ENCODE results near the gene PITHD1. TPM values are rescaled to one million over a fixed set of nuclear protein-coding genes. Genes with fewer than 3 reads are reported as not detected.
A peak's percentile ranks its signal among the peaks of the same experiment; 100 is the strongest.

PITHD1 gene
- total RNA-seq, 4 donors from 2014 or later: 64.2 to 105 (median 68.0) TPM

DNA sequence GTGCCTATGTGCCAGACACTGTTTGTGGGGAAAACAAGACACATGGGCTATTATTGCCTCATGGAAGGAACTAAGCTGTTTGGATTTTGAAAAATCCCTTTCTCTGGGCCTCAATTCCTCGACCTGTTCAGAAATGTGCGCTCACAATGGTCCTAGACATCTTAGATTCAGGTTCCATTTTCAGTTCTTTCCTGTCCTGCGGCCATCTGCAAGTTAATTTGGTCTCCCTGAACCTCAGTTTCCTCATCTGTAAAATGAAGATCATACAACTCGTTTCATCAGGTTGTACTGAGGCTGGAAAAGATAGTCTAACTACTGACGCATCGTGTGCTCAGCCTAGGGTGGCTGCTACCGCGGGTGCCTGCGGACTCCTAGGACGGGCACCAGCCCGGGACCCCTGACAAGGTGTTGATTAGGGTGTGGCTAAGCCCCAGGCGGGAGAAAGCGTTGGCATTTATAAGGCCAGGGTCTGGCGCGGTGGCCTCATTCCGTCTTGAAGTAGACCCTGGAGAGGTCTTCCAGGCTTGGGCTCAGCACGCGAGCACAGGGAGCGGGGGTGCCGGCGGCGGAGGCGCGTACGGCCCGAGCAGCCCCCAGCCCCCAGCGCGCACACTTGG, 35.4 kb upstream of the PITHD1 start:
- Histone ChIP-seq H3K4me3 (peak overlapping the region; percentile 53 to 100 (median 74)), H3K27me3 (no peaks in the 10 kb centered on the region), H3K4me1 (peaks cover 0 to 44% (median 9%) of the 10 kb centered on the region in 4 donors), H3K9me3 (no peaks in the 10 kb centered on the region), H3K27ac (peak overlapping the region; percentile 18 to 97 (median 86)), H3K36me3 (no peaks in the 10 kb centered on the region)
- WGBS, 2 donors: 10 to 16% methylated on average over 16 to 28 of the region's 28 CpGs
- DNase-seq (ENCODE audit: low spot score in 2 of 2): no peak
- TF ChIP-seq, protein P1, sequence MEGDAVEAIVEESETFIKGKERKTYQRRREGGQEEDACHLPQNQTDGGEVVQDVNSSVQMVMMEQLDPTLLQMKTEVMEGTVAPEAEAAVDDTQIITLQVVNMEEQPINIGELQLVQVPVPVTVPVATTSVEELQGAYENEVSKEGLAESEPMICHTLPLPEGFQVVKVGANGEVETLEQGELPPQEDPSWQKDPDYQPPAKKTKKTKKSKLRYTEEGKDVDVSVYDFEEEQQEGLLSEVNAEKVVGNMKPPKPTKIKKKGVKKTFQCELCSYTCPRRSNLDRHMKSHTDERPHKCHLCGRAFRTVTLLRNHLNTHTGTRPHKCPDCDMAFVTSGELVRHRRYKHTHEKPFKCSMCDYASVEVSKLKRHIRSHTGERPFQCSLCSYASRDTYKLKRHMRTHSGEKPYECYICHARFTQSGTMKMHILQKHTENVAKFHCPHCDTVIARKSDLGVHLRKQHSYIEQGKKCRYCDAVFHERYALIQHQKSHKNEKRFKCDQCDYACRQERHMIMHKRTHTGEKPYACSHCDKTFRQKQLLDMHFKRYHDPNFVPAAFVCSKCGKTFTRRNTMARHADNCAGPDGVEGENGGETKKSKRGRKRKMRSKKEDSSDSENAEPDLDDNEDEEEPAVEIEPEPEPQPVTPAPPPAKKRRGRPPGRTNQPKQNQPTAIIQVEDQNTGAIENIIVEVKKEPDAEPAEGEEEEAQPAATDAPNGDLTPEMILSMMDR (IDR thresholded peaks at IDR 0.05): no peak
- TF ChIP-seq EP300 (IDR thresholded peaks at IDR 0.05) (no peak), POLR2A (IDR thresholded peaks at IDR 0.05) (no peak)

DNA sequence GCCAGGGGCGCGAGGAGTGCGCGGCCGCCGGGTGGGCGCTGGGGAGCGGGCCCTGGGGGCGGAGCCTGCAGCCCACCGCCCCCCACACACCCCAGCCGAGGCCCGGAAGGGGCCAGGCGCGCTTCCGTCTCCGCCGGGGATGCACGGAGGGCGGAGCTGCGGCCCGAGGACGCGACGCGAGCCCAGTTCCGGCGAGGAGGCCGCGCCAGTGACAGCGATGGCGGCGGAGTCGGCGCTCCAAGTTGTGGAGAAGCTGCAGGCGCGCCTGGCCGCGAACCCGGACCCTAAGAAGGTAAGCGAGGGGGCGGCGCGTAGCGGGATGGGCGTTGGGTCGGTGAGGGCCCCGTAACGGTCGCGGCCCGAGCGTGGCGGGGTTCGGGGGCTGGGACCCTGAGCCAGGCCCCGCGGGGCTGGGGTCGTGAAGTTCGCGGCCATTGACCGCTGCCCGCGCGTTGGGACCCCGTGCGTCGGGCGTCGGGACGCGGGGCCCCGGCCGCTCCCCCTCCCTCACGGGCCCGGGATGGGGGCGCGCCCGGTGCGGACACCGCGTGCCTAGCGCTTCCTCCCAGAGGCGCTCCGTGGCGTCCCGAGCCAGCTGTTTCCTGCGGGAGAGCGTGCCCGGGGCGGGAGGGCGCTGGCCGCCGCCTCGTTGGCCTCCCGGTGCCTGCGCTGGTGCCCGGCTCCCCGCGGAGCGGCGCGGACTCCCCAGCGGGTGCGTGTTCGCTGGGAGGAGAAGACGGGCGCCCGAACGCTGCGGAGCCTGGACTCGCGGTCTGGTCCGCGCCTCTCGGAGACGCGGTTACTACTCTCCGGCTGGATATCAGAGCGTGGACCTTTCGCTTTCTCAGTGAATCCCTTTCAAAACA, 34.7 kb upstream of the PITHD1 start, which contains the start of gene ELOA:
ELOA (plus strand) TSS at position 185 of the 866 bp plus-strand sequence; CDS start at position 218, 33 bp downstream.
- Histone ChIP-seq H3K4me3 (peak within 1 kb of the TSS; percentile 53 to 100 (median 74)), H3K27ac (peak within 1 kb of the TSS; percentile 18 to 97 (median 86)), H3K36me3 (no peaks in the 10 kb centered on the region), H3K9me3 (no peaks in the 10 kb centered on the region), H3K27me3 (no peaks in the 10 kb centered on the region), H3K4me1 (peaks cover 0 to 51% (median 12%) of the 10 kb centered on the region in 4 donors)
- TF ChIP-seq POLR2A (IDR thresholded peaks at IDR 0.05) (peak in 1 of 2 donors; percentile 60), EP300 (IDR thresholded peaks at IDR 0.05) (peak in 1 of 2 donors; percentile 84)
- TF ChIP-seq, protein P1 (IDR thresholded peaks at IDR 0.05): no peak
- DNase-seq (ENCODE audit: low spot score in 2 of 2): peak; percentile 31 to 39
- 1% methylated on average over 8 to 56 of the region's 119 CpGs for WGBS, 2 donors

DNA sequence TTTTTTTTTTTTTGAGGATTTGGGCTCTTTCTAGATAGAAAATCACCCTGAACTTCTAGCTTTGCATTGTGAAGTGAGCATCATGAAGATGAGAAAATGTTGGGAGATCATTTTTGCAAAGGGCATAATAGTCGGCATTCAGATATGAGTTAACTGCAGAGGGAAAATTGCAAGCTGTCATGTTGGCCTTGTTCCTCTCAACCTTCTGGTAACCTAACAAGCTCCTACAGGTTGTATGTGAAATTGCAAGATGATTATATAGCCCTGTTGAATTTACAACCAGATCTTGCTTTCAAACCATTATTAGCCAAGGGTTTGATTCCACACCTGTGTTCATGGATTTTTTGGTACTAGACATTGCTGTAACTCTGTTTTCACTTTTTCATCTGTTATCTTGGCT, 32.7 kb upstream of the PITHD1 start:
- Histone ChIP-seq H3K9me3 (no peaks in the 10 kb centered on the region), H3K27ac (no peak overlapping the region), H3K4me3 (no peak overlapping the region), H3K36me3 (peaks cover 0 to 10% (median 0%) of the 10 kb centered on the region in 3 donors), H3K27me3 (no peaks in the 10 kb centered on the region), H3K4me1 (peaks cover 0 to 58% (median 12%) of the 10 kb centered on the region in 4 donors)
- WGBS, 2 donors: 56 to 65% methylated on average over 1 of the region's 1 CpG
- TF ChIP-seq EP300 (IDR thresholded peaks at IDR 0.05) (no peak), POLR2A (IDR thresholded peaks at IDR 0.05) (no peak)
- TF ChIP-seq, protein P1 (IDR thresholded peaks at IDR 0.05): peak in 1 of 5 experiments; percentile 19
- no peak for DNase-seq (ENCODE audit: low spot score in 2 of 2)

DNA sequence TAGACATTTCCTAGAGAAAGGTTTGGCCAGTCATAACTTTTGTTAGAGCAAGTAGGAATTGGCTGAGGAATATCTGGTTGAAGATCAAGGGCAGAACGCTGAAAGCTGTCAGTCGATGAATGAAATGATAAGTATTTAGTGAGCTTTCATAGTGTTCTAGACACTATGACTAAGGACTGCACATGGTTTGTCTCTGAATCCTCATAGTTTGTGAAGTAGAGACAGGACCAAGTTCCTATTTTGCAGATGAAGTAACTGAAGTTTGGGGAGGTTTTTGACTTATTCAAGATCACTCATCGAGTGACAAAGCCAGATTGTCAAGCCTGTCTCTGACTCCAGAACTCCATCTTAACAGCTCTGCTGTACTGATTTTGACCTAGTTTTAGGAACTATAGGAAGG, 30.2 kb upstream of the PITHD1 start:
- peaks cover 0 to 55% (median 10%) of the 10 kb centered on the region in 4 donors for H3K4me1 ChIP-seq
- TF ChIP-seq EP300 (IDR thresholded peaks at IDR 0.05) (no peak), POLR2A (IDR thresholded peaks at IDR 0.05) (no peak)
- TF ChIP-seq, protein P1 (IDR thresholded peaks at IDR 0.05): no peak
- no peak overlapping the region for H3K4me3 ChIP-seq
- DNase-seq (ENCODE audit: low spot score in 2 of 2): no peak
- WGBS, 2 donors: 78 to 81% methylated on average over 3 of the region's 3 CpGs
- H3K27me3 ChIP-seq: no peaks in the 10 kb centered on the region
- no peaks in the 10 kb centered on the region for H3K9me3 ChIP-seq
- no peak overlapping the region for H3K27ac ChIP-seq
- H3K36me3 ChIP-seq: peaks cover 6 to 35% (median 20%) of the 10 kb centered on the region in 3 donors

Data from tibial nerve (tissue), 4 donors.